GM04504 (cell line): ENCODE measurements around the gene PRR35.

Source experiments
- DNase-seq: peaks from one replicate; pipeline ENCODE4 v3.0.0-alpha.2; 2012; ENCODE audit warnings: low read depth

The PRR35 gene

DNA sequence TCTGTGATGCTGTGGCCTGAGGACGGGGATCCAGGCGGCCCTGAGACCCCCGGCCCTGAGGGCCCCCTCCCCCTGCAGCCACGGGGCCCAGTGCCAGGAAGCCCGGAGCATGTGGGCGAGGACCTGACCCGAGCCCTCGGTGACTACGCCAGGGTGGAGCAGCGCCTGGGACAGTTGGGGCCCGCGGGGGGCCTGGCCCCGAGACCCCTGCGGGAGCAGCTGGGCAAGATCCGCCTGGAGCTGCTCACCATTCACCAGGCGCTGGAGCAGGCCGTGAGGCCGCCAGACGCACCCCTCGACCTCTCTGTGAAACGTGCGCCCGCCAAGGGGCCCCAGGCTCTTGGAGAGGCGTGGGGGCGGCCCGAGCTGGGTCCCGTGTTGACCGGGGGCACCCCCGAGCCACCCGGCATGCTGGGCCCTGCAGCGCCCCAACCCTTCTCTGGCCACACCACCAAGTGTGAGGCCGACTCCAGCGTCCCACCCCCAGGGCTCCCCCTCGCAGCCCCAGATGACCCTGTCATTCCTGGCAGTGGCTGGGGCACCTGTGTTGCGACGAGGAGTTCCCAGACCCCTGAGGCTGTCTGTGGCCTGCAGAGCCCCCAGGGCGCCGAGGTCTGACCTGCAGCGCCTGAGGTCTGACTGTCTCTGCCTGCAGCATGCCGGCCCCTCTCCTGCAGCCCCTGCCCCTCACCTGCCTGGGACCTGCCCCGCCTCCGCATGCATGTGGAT, 4.7 kb downstream of the PRR35 start:
- DNase-seq, result no peak

DNA sequence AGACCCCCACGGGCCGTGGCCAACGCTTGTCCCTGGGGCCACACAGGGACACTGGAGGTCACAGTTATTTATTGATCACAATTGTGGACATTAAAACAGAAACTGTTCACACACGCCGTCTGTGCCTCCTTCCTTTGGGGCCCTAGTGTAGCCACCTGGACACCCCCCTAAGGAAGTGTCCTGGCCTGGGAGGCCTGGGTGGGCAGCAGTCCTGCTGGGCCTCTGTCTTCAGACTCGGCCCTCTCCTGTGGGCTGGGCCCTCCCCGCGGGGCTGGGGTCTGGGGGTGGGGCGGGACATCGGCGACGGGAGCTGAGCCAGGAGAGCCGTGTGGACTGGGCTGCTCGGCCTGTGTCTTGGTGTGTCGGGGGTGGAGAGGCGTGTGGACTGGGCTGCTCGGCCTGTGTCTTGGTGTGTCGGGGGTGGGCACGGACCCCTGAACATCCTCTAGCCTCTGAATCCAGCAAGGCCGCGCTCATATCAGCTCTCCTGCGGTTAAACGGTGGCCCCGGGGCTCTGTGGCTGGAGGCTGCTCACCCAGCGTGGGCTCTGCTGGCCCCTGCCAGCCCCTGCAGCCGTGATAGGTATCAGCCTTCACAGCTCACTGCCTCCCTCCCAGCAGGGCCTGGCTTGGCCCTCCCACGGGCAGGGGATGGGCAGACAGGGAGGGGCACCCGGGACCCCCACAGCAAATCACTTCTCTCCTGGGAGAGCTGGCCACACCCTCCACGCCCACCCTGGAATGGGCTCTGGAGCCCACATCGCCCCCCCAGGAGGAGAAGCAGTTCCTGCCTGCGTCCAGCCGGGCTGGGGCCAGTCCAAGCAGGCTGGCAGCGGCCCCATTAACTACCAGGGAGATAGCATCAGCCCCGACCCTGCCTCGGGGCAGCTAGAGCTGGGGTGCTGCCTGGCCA, 5.5 kb downstream of the PRR35 start:
- no peak for DNase-seq

DNA sequence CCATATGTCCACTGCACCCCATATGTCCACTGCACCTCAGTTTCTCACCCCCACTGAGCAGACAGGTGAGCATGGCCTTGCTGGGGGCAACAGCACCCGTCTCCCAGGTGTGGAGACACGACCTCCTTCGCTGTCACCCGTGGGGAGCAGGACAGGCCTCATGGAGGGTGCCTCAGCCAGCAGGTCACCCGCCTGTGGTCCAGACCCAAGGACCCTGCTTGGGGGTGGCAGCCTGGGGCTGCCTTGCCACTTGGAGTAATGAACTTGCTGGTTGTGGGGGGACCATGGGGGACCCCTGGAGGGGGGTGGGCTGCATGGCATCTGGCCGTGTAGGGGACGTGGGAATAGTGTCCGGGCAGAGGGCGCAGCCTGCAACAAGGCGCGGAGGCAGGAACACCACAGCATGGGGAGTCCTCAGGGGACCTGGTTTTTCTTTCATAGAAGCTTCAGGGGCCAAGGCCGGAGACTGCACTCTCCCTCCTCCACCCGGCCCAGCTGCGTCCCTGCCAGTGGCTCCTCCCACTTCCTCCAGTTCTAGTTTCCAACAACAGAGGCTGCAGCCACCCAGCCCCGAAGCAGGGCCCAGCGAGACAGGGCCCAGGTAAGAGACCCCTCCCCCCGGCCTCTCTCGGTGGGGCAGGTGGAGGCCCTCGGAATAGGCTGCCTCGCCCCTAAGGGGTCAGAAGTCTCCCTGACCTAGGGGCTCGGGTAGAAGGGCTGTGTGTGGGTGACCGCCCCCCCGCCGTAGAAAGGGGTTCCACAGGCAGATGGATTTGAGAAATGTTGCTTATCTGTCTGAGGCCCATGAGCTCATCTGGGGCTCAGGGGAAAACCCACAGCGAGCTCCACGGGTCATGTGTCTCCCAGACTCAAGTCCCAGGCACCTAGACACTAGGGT, 6.5 kb downstream of the PRR35 start, which contains the start of gene NHLRC4:
Gene NHLRC4 (plus strand): TSS at position 531 of the 898 bp plus-strand sequence. CDS start 1,043 bp downstream, outside the sequence.
- DNase-seq, result no peak

DNA sequence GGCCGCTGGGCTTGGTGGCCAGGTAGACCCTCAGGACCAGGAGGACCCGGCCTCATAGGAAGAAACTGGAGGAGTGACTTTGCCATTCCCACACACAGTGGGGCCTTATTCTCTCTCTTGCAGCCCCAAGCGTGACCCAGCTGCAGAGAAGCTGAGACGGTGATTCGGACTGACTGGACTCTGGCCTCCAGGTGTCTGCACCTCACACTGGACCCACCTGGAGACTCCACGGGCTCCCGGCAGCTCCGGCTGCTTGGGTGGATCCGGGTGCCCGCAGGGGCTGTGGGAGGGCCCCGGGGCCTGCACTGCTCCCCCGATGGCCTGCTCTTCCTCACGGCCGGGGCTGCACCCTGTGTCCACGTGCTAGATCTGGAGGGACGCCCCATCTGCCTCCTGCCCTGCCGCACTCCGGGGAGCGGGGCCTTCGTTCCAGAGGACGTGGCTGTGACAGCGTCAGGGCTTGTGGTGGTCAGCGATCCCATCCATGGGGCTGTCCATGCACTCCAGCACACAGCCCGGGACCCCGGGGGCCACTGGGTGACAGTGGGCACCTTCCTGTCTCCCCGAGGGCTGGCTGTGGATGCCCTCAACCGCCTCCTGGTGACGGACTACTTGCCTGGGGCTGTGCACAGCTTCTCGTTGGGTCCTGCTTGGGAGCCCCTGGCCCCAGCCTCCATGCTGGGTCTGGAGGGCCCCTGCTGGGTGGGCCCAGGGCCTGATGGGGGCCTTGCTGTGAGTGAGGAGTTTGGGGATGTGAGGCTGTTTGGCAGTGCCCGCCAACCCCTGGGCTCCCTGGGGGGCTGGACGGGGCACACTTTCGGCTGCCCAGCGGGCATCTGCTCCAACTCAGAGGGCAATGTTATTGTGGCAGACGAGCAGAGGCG, 7.4 kb downstream of the PRR35 start:
- no peak for DNase-seq

DNA sequence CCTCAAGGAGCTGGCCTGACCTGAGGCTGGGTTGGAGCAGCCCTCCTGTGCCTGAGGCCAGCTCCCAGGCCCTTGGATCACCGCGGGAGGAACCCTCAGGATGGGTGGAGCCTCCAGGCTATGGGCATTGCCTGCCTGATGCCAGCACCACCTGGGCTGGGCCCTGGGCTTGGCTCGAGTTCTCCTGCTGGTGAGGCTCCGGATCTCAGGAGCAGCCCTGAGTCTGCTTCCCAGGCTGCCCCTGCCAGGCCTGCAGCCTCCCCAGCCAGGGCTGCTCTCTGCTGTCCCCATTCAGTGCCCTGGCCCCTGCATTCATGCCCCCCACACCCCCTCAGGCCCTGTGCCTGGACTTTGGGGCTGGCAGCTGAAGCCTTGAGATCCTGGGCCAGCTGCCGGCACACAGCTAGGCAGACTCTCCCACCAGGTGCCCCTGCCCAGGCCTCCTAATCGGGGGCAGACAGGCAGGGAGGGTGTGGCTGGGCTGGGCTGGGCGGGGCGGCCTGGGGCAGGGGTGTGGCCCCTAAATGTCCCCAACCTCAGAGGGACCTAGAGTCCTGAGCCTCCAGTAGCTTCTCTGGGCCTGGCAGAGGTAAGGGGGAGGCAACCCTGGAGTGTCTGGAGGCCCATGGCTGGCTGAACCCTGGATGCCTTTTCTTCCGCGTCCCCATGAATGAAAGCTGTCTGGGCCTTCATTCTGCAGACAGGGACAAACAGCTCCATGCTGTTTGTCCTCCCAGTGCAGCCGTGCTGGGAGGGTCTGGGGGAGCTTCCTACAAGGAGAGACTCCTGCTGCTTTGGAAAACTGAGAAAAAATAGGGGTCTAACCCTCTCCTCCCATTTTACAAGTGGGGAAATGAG, 8.4 kb downstream of the PRR35 start:
- no peak for DNase-seq

DNA sequence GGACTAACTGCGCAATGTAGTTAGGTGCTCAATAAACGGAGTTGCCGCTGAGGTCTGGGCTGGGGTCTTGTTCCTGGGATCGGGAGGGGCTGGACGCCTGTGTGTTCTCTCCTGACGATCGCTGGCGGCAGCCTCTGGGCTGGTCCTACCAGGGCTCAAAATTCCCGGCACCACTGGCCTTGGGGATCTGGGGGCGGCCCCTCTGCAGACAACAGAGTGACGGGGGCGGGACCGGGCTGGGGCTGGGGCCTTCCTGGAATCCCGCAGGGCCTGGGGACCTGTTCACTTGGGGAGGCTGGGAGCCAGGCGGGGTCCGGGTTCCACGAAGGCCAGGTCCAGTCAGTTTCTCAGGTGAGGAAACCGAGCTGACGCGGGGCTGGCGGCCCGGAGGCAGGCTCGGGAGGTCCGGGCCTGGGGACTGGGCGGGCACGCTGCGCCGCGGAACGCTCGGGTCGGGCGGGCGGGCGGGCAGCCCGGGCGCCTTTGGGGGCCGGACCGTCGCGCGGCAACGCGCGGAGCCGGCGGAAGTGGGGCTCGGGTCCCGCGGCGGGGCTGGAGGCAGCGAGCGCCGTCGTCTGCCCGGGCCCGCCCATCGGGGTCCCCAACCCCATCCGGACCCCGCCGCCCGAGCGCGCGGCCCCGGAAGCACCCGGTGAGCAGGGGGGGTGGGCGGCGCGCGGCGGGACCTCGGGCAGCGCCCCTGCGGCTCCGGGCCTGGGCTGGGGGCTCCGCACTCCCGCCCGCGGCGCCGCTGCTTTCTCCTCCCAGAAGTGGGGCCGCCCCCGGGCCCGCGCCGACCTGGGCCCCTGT, 9.5 kb downstream of the PRR35 start, which contains the start of gene PIGQ:
Gene PIGQ (plus strand): TSS at position 524 of the 810 bp plus-strand sequence. CDS start 4,107 bp downstream, outside the sequence.
- DNase-seq, result no peak

- no peak for DNase-seq
These were observed 12.9 kb downstream of the PRR35 start for GRCh38 chr16:572865-573650.

GRCh38 chr16:574021-574760, 14.0 kb downstream of the PRR35 start:
- DNase-seq, result no peak

GRCh38 chr16:575354-576196, 15.4 kb downstream of the PRR35 start:
- no peak for DNase-seq

GRCh38 chr16:576197-576822, 16.1 kb downstream of the PRR35 start:
- DNase-seq, result no peak

- DNase-seq, result no peak
These were observed 16.6 kb downstream of the PRR35 start for GRCh38 chr16:576823-577201.

- DNase-seq, result no peak
These were observed 17.6 kb downstream of the PRR35 start for GRCh38 chr16:577796-578195.

- DNase-seq, result no peak
These were observed 18.2 kb downstream of the PRR35 start for GRCh38 chr16:578232-578869.

GRCh38 chr16:578870-579405, 18.7 kb downstream of the PRR35 start:
- DNase-seq, result no peak
